Body of pancreas (tissue), 4 donors: ENCODE results near the gene HLA-DQB1. TPM values are rescaled to one million over a fixed set of nuclear protein-coding genes. Genes with fewer than 3 reads are reported as not detected.

Source experiments
- ATAC-seq: fragments of 150-250 bp; one replicate; pipeline ENCODE4 v1.9.1; 2016
- DNase-seq, 4 donors: peaks; one replicate each; pipeline ENCODE4 v3.0.0-alpha.2; 2019
- H3K27ac ChIP-seq, 4 donors: fragments of 200-600 bp; sonication (generic); 1 replicate in 3 of 4; 2 replicates in 1 of 4; pipeline versions ENCODE4 v1.5.1 to v1.6.1; 2016 to 2019; ENCODE audit warnings: mild to moderate bottlenecking in 1 of 4, mixed read lengths in 1 of 4, moderate library complexity in 1 of 4
- H3K27me3 ChIP-seq, 2 donors: fragments of 200-600 bp; sonication (generic); one replicate each; pipeline ENCODE4 v1.6.0; 2016; ENCODE audit warnings: mild to moderate bottlenecking in 1 of 2
- H3K36me3 ChIP-seq, 2 donors: fragments of 200-600 bp; sonication (generic); replicated peaks in 1 of 2; 2 replicates each; pipeline ENCODE4 v1.5.1; 2016; ENCODE audit warnings: low read depth in 2 of 2; ENCODE audit not compliant: insufficient read depth in 1 of 2
- H3K4me1 ChIP-seq: fragments of 200-600 bp; sonication (generic); one replicate; pipeline ENCODE4 v1.6.0; 2016
- H3K4me3 ChIP-seq, 2 donors: fragments of 200-600 bp; sonication (generic); 1 replicate in 1 of 2; 2 replicates in 1 of 2; pipeline ENCODE4 v1.5.1; 2016 to 2019
- H3K9me3 ChIP-seq, 3 donors: fragments of 200-600 bp; sonication (generic); 1 replicate in 2 of 3; 2 replicates in 1 of 3; pipeline ENCODE4 v1.5.1; 2016
- CTCF ChIP-seq, 7 experiments: fragments of 450-650 bp in 4 of 7; fragments of 200-600 bp in 3 of 7; sonication (generic) in 3 of 7; IDR thresholded peaks; one replicate each; pipeline ENCODE4 v1.5.1; 2016 to 2019; ENCODE audit warnings: antibody characterized with exemption in 7 of 7
- POLR2A ChIP-seq, 3 donors: fragments of 450-650 bp; IDR thresholded peaks; one replicate each; pipeline ENCODE4 v1.6.1; 2016; ENCODE audit warnings: antibody characterized with exemption in 3 of 3, mild to moderate bottlenecking in 2 of 3
- WGBS, 2 donors: methylation state at CpG; one replicate each; pipeline ENCODE4 v1.1.5; 2017; 5-methylcytosine and 5-hydroxymethylcytosine counted together
- intact Hi-C: fragments of 100-400 bp; cut with DNase I; formaldehyde crosslinking; loops from one replicate; pipeline ENCODE4 v1.15.1; 2023
- total RNA-seq, 2 donors: library from RNA; depleted of rRNA; stranded (reverse); fragments of >200 nt; gene quantifications; one replicate each; pipeline ENCODE4 v1.1.0, GENCODE V29; 2016

Gene HLA-DQB1
- total RNA-seq, 2 donors from 2014 or later: 0.78 to 1.6 TPM

GRCh38 chr6:32624565-32624964, 41.9 kb downstream of the HLA-DQB1 start:
- ATAC-seq (no peak), DNase-seq (no peak)
- no peaks in the 10 kb centered on the region for H3K9me3 ChIP-seq
- H3K4me3 ChIP-seq: no peak overlapping the region
- no peaks in the 10 kb centered on the region for H3K36me3 ChIP-seq
- 0% methylated on average over 1 of the region's 3 CpGs for WGBS, 2 donors
- no peak overlapping the region for H3K27ac ChIP-seq
- H3K27me3 ChIP-seq: no peaks in the 10 kb centered on the region
- TF ChIP-seq POLR2A (IDR thresholded peaks at IDR 0.05) (no peak), CTCF (IDR thresholded peaks at IDR 0.05) (no peak)
- intact Hi-C loops: no loop called here
- no peaks in the 10 kb centered on the region for H3K4me1 ChIP-seq

- ATAC-seq: no peak
- DNase-seq: peak in 1 of 4 donors; percentile 10
- Histone ChIP-seq H3K4me3 (no peak overlapping the region), H3K36me3 (no peaks in the 10 kb centered on the region), H3K9me3 (no peaks in the 10 kb centered on the region), H3K27ac (no peak overlapping the region), H3K27me3 (no peaks in the 10 kb centered on the region), H3K4me1 (no peaks in the 10 kb centered on the region)
- TF ChIP-seq CTCF (IDR thresholded peaks at IDR 0.05): no peak
- intact Hi-C loops: no loop called here
These were observed 42.8 kb downstream of the HLA-DQB1 start for GRCh38 chr6:32623693-32624092.

GRCh38 chr6:32622545-32623401, 43.7 kb downstream of the HLA-DQB1 start:
- no peak for ATAC-seq
- Histone ChIP-seq H3K9me3 (no peaks in the 10 kb centered on the region), H3K4me1 (no peaks in the 10 kb centered on the region), H3K27ac (peak overlapping the region in 1 of 4 donors; percentile 10), H3K27me3 (no peaks in the 10 kb centered on the region), H3K4me3 (no peak overlapping the region), H3K36me3 (no peaks in the 10 kb centered on the region)
- WGBS, 2 donors: 8 to 41% methylated on average over 1 of the region's 1 CpG
- peak in 2 of 4 donors; percentile 51 to 52 for DNase-seq
- intact Hi-C loops: no loop called here
- TF ChIP-seq CTCF (IDR thresholded peaks at IDR 0.05): peak in 4 of 7 experiments; percentile 29 to 45 (median 37)
- TF ChIP-seq POLR2A (IDR thresholded peaks at IDR 0.05): no peak

GRCh38 chr6:32621372-32621771, 45.1 kb downstream of the HLA-DQB1 start:
- H3K27me3 ChIP-seq: no peaks in the 10 kb centered on the region
- TF ChIP-seq CTCF (IDR thresholded peaks at IDR 0.05) (no peak), POLR2A (IDR thresholded peaks at IDR 0.05) (no peak)
- H3K9me3 ChIP-seq: no peaks in the 10 kb centered on the region
- no peaks in the 10 kb centered on the region for H3K36me3 ChIP-seq
- no peak for DNase-seq
- ATAC-seq: no peak
- no peak overlapping the region for H3K4me3 ChIP-seq
- intact Hi-C loops: no loop called here
- no peaks in the 10 kb centered on the region for H3K4me1 ChIP-seq
- no peak overlapping the region for H3K27ac ChIP-seq
- 25 to 62% methylated on average over 3 of the region's 3 CpGs for WGBS, 2 donors

- Histone ChIP-seq H3K27ac (no peak overlapping the region), H3K27me3 (no peaks in the 10 kb centered on the region), H3K4me1 (no peaks in the 10 kb centered on the region), H3K9me3 (no peaks in the 10 kb centered on the region), H3K36me3 (no peaks in the 10 kb centered on the region), H3K4me3 (no peak overlapping the region)
- DNase-seq: no peak
- ATAC-seq: no peak
- intact Hi-C loops: no loop called here
- TF ChIP-seq CTCF (IDR thresholded peaks at IDR 0.05) (no peak), POLR2A (IDR thresholded peaks at IDR 0.05) (no peak)
- 33 to 82% methylated on average over 1 of the region's 1 CpG for WGBS, 2 donors
These were observed 48.7 kb downstream of the HLA-DQB1 start for GRCh38 chr6:32617751-32618150.
